ENCODE data around the gene PRTN3. TPM values are rescaled to one million over a fixed set of nuclear protein-coding genes. Genes with fewer than 3 reads are reported as not detected.

Gene PRTN3
- total and polyA plus RNA-seq, 4 donors: 0.58 to 23.3 (median 9.7) TPM

DNA sequence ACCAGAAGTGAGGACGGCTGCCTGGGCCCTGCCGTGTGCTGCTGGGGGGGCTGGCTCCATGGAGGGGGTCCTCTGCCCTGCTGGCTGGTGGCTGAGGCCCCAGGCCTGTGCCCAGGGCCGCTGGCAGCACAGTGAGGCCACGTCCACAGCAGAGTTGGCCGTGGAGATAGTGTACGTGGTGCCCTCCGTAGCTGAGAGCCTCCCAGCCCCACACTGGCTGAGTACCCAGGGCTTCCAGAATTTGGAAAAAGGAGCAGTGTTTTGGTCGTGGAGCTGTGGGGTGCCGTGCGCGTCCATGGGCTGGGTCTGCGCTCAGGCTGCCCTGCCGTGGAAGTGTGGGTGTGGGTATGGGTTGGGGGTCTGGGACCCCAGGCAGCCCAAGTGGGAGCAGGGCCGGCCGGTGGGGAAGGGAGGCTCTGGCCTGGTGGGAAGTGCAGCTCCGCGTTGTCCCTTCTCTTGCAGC, 37.7 kb upstream of the PRTN3 start:
- no peak for ATAC-seq (ENCODE audit: insufficient read depth, low FRiP score)
- peaks cover 12 to 39% (median 31%) of the 10 kb centered on the region in 5 donors for H3K4me1 ChIP-seq (ENCODE audit: control insufficient read depth in 5 of 5, insufficient read depth in 5 of 5, low read length in 5 of 5)
- H3K36me3 ChIP-seq (ENCODE audit: control insufficient read depth in 4 of 4, insufficient read depth in 4 of 4, low read length in 4 of 4): peaks cover 28 to 68% (median 49%) of the 10 kb centered on the region in 4 donors
- no peak overlapping the region for H3K27ac ChIP-seq (ENCODE audit: low read depth in 1 of 2, low read length in 1 of 2)
- H3K27me3 ChIP-seq (ENCODE audit: control insufficient read depth in 3 of 3, insufficient read depth in 3 of 3, low read length in 2 of 3): no peaks in the 10 kb centered on the region
- no peak overlapping the region for H3K9ac ChIP-seq (ENCODE audit: insufficient read depth in 1 of 2, low read length in 2 of 2)
- 83 to 89% methylated on average over 16 to 17 of the region's 17 CpGs for WGBS, 2 donors
- H3K4me3 ChIP-seq: no peak overlapping the region
- TF ChIP-seq, protein P1, sequence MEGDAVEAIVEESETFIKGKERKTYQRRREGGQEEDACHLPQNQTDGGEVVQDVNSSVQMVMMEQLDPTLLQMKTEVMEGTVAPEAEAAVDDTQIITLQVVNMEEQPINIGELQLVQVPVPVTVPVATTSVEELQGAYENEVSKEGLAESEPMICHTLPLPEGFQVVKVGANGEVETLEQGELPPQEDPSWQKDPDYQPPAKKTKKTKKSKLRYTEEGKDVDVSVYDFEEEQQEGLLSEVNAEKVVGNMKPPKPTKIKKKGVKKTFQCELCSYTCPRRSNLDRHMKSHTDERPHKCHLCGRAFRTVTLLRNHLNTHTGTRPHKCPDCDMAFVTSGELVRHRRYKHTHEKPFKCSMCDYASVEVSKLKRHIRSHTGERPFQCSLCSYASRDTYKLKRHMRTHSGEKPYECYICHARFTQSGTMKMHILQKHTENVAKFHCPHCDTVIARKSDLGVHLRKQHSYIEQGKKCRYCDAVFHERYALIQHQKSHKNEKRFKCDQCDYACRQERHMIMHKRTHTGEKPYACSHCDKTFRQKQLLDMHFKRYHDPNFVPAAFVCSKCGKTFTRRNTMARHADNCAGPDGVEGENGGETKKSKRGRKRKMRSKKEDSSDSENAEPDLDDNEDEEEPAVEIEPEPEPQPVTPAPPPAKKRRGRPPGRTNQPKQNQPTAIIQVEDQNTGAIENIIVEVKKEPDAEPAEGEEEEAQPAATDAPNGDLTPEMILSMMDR (IDR thresholded peaks at IDR 0.05; ENCODE audit: control extremely low read depth, extremely low read depth): no peak
- H3K9me3 ChIP-seq (ENCODE audit: control insufficient read depth in 4 of 4, insufficient read depth in 3 of 4, low read length in 3 of 4): no peaks in the 10 kb centered on the region
- no peak for DNase-seq

DNA sequence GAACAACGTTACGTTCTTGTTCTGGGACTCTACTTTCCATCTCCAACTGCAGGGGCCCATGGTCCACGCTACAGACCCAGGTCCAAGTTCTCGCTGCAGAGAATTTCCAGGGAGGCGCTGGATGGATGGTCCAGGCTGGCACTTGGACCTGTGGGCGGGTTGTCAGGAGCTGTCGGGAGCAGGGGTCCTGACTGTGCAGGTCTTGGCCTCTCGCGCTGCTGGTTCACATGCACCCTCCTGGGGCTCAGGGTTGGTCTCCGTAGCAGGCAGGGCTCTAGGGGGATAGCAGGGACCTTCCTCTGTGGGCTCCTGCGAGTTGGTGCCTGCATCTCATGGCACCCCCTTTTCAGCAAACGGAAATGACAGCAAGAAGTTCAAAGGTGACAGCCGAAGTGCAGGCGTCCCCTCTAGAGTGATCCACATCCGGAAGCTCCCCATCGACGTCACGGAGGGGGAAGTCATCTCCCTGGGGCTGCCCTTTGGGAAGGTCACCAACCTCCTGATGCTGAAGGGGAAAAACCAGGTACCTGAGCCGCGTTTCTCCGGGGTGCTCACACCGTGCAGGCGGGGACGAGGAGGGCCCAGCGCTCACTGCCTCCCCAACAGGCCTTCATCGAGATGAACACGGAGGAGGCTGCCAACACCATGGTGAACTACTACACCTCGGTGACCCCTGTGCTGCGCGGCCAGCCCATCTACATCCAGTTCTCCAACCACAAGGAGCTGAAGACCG, 36.9 kb upstream of the PRTN3 start:
- WGBS, 2 donors: 87 to 91% methylated on average over 31 of the region's 31 CpGs
- H3K27me3 ChIP-seq (ENCODE audit: control insufficient read depth in 3 of 3, insufficient read depth in 3 of 3, low read length in 2 of 3): no peaks in the 10 kb centered on the region
- no peak overlapping the region for H3K9ac ChIP-seq (ENCODE audit: insufficient read depth in 1 of 2, low read length in 2 of 2)
- TF ChIP-seq, protein P1 (IDR thresholded peaks at IDR 0.05; ENCODE audit: control extremely low read depth, extremely low read depth): no peak
- H3K4me1 ChIP-seq (ENCODE audit: control insufficient read depth in 5 of 5, insufficient read depth in 5 of 5, low read length in 5 of 5): peaks cover 12 to 39% (median 31%) of the 10 kb centered on the region in 5 donors
- no peak overlapping the region for H3K27ac ChIP-seq (ENCODE audit: low read depth in 1 of 2, low read length in 1 of 2)
- peaks cover 34 to 70% (median 49%) of the 10 kb centered on the region in 4 donors for H3K36me3 ChIP-seq (ENCODE audit: control insufficient read depth in 4 of 4, insufficient read depth in 4 of 4, low read length in 4 of 4)
- no peak for ATAC-seq (ENCODE audit: insufficient read depth, low FRiP score)
- no peak overlapping the region for H3K4me3 ChIP-seq
- no peak for DNase-seq
- no peaks in the 10 kb centered on the region for H3K9me3 ChIP-seq (ENCODE audit: control insufficient read depth in 4 of 4, insufficient read depth in 3 of 4, low read length in 3 of 4)

DNA sequence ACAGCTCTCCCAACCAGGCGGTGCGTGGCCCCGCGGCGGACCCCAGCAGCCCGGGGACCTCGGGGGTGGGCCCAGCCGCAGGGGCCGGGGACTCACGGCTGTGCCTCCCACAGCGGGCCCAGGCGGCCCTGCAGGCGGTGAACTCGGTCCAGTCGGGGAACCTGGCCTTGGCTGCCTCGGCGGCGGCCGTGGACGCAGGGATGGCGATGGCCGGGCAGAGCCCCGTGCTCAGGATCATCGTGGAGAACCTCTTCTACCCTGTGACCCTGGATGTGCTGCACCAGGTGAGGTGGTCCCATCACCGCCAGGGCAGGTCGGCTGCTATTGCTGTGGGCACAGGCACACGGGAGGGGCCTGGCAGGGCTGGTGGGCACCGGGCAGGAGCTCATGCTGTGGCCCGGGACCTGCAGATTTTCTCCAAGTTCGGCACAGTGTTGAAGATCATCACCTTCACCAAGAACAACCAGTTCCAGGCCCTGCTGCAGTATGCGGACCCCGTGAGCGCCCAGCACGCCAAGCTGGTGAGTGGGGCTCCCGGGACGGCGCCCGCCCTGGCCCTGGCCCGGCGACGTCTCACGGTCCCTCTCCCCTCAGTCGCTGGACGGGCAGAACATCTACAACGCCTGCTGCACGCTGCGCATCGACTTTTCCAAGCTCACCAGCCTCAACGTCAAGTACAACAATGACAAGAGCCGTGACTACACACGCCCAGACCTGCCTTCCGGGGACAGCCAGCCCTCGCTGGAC, 36.2 kb upstream of the PRTN3 start:
- Histone ChIP-seq H3K4me1 (ENCODE audit: control insufficient read depth in 5 of 5, insufficient read depth in 5 of 5, low read length in 5 of 5) (peaks cover 12 to 33% (median 28%) of the 10 kb centered on the region in 5 donors), H3K27ac (ENCODE audit: low read depth in 1 of 2, low read length in 1 of 2) (no peak overlapping the region)
- DNase-seq: no peak

More for the DNA sequence above, 36.2 kb upstream of the PRTN3 start:
- Histone ChIP-seq H3K9ac (ENCODE audit: insufficient read depth in 1 of 2, low read length in 2 of 2) (no peak overlapping the region), H3K27me3 (ENCODE audit: control insufficient read depth in 3 of 3, insufficient read depth in 3 of 3, low read length in 2 of 3) (no peaks in the 10 kb centered on the region), H3K36me3 (ENCODE audit: control insufficient read depth in 4 of 4, insufficient read depth in 4 of 4, low read length in 4 of 4) (peaks cover 37 to 71% (median 48%) of the 10 kb centered on the region in 4 donors), H3K4me3 (no peak overlapping the region), H3K9me3 (ENCODE audit: control insufficient read depth in 4 of 4, insufficient read depth in 3 of 4, low read length in 3 of 4) (no peaks in the 10 kb centered on the region)
- TF ChIP-seq, protein P1 (IDR thresholded peaks at IDR 0.05; ENCODE audit: control extremely low read depth, extremely low read depth): no peak
- WGBS, 2 donors: 93 to 95% methylated on average over 49 to 53 of the region's 53 CpGs
- ATAC-seq (ENCODE audit: insufficient read depth, low FRiP score): no peak

All from lung (tissue), 12 donors.